SK-N-MC (cell line): ENCODE results near the gene CBFB.

Source experiments
- EZH2 ChIP-seq: fragments of 200-600 bp; sonication (generic); IDR thresholded peaks from one replicate; pipeline ENCODE4 v1.6.1; 2017; ENCODE audit warnings: antibody characterized with exemption
- POLR2AphosphoS5 ChIP-seq: IDR thresholded peaks from 2 replicates; pipeline ENCODE4 v1.6.1; 2012; ENCODE audit warnings: mild to moderate bottlenecking, low read depth, low read length, borderline replicate concordance

GRCh38 chr16:67104845-67105244 is 75.9 kb downstream of the CBFB start:
- TF ChIP-seq POLR2AphosphoS5 (no peak), EZH2 (no peak)
